ENCODE measurements around the gene ADAP1.
"Not testable (repeated sequence)": the region's sequence is repeated elsewhere in the genome, so short reads cannot be mapped to it uniquely, and the experiment has no call there.

Gene ADAP1

GRCh38 chr7:909358-910329 lies 44.8 kb downstream of the ADAP1 start:
- no peak for DNase-seq (ENCODE audit: low read depth in 2 of 2)

- not testable (repeated sequence) for DNase-seq (ENCODE audit: low read depth in 2 of 2)
Measured at GRCh38 chr7:908591-909357, 45.7 kb downstream of the ADAP1 start.

DNA sequence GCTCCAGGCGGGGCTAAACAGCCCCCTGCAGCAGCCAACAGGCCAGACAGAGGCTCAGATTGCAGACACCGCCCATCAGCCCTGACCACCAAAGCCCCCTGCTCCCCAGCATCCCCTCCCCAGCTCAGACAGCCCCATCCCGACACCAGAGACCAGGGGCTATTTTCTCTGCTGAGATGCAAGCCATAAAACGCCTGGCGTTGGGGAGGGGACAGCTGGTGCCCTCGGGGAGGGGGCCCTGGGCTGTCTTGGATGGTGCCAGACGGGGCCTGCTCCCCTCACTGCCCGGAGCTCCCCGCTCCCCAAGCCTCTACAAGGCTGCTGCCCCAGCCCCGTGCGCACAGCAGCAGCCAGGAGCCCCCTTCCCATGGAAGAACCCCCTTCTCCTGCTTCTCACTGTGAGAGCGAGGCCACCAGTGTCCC lies 46.3 kb downstream of the ADAP1 start:
- no peak for DNase-seq (ENCODE audit: low read depth in 2 of 2)

DNA sequence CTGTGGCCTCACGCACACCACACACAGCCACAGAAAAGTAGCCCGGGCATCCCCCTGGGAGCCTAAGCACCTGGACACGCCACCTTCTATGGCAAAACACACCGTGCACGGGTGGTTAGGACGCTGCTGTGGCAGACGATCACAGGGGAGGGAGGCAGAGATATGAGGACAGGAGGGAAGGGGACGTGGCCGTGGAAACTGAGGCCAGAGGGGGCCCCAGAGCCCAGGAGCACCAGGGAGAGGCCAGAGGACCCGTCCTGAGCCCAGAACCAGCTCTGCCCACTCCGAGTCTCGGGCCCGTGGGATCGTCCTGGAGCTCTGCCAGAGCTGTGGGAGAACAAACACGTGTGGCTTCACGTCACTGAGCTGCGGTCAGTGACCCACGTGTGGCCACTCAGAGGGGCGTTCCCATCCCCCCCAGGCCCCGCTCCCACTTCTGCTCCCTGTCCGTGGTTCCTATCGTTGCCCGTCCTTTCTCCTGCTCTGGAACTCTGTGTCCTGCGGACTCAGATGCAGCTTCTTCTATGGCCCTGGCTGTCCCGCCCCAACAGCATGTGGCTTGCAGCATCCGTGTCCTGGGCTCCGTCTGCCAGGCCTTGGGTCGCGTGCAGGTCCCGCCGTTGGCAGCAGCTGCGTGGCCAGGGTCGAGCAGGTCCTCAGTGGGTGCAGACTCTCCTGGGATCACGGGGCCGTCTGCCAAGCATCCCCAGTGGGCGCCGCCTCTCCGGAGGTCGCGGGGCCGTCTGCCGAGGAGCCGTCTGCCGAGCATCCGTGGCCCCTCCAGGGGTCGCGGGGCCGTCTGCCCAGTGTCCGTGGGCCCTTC lies 47.1 kb downstream of the ADAP1 start:
- no peak for DNase-seq (ENCODE audit: low read depth in 2 of 2)

DNA sequence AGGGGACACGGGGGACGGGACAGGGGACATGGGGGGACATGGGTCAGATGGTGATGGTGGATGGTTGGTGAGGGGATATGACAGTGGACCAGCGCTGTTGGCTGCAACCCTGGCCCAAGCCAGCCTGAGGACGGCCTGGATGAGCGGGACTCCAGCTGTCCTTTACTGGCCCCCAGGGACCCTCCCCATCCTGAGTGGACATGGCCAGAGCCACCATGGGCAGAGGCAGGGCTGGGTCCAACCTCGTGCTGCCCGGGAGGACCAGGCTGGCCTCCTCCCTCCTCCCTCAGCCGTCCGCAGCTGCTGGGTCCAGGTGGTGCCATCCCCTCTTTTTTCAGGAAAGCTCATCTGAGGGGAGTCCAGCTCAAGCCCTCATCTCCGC lies 47.7 kb downstream of the ADAP1 start:
- no peak for DNase-seq (ENCODE audit: low read depth in 2 of 2)

DNA sequence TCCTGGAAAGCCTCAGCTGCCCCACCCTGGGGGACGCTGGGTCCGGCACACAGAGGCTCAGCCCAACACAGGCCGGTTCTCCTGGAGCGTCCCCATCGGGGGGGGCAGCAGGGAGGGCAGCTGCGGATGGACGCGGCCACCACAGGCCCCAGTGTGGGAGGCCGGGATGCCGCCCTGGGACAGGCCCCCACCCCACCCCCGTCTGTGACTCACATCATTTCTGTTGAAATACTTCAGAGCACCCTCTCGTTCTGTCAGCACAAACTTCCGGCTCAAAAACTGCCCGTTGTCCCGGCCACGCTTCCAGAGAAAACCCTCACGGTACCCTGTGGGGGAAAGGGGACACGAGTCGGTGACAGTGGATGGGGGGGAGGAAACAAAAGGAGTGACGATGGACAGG lies 49.6 kb downstream of the ADAP1 start:
- DNase-seq (ENCODE audit: low read depth in 2 of 2), result no peak

GRCh38 chr7:903921-904755 lies 50.3 kb downstream of the ADAP1 start:
- DNase-seq (ENCODE audit: low read depth in 2 of 2), result no peak

- no peak for DNase-seq (ENCODE audit: low read depth in 2 of 2)
Measured at GRCh38 chr7:902996-903395, 51.5 kb downstream of the ADAP1 start.

DNA sequence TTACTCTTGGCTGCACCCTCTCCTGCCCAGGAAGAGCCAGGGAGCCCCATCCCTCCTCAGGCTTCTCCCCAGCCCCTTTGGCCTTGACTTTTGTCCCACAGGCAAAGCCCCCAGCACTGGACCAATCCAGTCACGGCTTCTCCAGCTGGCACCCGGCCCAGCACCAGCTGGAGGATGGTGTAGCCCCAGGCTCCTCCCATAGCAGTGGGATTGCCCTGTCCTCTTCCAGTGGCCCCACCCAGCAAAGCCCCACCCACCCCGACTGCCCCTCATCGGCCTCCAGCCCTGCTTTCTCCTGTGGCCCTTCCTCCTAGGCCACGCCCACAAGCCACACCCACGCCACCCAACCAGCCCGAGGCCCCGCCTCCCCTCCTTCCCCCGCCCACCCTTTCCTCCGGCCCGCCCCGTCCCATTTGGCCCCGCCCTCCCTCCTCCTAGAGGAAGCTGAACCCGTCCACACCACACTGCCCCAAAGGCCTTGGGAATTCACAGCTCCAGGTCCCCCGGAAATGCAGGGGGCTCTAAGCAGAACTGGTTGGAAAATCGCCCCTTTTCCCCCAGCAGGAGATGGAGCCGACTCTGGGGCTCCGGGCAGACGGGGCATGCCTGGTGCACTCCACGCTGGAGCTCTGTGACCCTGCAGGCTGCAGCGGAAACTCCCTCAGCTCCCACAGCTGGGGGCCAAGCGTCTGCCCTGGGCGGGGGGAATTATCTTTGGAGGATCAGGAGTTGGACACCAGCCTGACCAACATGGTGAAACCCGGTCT lies 52.9 kb downstream of the ADAP1 start:
- DNase-seq (ENCODE audit: low read depth in 2 of 2), result peak; percentile 42 to 47

DNA sequence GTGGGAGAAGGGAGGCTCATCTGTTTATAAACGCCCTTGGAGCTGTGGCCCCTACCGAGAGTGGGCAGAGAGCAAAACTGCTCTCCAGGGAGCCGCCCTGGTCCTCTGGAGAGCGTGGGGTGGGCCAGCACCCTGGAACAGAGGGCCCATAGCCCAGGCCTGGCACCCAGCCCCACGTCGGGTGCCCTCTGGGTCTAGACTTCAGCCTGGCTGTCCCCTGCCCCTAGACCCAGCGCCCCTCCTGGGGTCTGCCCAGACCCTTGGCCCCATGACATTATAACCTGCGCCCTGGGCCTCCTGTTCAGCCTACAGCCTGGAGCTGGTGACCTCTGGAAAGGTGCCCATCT lies 53.5 kb downstream of the ADAP1 start:
- DNase-seq (ENCODE audit: low read depth in 2 of 2), result no peak

DNA sequence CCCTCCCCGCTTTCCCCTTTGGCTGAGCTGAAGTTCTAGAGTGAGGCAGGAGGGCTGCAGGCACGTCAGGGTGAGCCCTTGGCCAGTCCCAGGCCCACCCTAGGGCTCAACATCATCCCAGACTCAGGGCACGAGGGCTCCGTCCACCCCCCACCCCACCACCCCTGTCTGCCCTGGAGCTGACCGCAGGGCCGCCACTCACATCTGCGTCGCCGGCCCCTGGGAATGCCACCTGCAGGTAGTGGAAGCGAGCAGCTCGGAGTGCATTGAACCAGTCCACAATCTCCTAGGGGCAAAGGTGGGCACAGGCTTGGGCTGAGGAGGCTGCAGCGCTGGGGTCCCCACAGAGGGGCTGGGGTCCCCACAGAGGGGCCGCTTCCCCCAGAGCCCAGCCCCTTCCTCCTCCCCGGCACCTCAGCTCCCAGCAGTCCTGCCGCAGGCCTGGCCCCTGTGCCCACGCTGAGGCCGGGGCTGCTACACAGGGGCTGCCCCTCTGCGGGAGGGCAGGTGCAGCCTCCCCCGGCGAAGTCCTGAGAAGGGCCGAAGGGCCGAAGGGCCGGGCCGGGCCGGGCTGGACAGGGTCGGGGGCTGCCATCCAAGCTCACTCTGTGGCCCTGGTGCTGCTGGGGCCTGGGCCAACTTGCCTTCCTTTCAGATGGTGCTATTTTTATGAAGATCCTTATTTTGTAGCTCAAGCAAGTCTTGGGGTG lies 54.0 kb downstream of the ADAP1 start:
- DNase-seq (ENCODE audit: low read depth in 2 of 2), result no peak

GRCh38 chr7:899806-900205 lies 54.7 kb downstream of the ADAP1 start:
- no peak for DNase-seq (ENCODE audit: low read depth in 2 of 2)

- no peak for DNase-seq (ENCODE audit: low read depth in 2 of 2)
Measured at GRCh38 chr7:898855-899681, 55.4 kb downstream of the ADAP1 start.

DNA sequence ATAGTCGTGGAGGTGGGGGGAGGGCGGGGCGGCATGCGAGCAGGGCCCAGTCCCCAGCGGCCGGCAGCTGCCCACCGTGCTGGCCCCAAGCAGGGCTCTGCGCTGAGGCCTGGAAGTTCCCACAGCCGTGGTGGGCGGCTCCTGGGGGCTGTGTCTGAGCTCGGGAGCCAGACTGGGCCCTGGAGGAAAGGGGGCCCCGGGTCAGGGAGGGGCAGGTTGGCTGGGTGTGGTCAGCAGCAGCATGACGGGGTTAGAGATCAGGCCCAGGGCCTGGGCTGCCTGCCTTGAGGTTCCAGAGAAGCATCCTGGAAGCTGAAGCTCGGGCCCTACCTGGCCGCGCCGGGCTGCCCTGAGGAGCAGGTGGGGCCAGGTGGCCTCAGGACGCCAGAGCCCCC lies 56.0 kb downstream of the ADAP1 start:
- no peak for DNase-seq (ENCODE audit: low read depth in 2 of 2)

DNA sequence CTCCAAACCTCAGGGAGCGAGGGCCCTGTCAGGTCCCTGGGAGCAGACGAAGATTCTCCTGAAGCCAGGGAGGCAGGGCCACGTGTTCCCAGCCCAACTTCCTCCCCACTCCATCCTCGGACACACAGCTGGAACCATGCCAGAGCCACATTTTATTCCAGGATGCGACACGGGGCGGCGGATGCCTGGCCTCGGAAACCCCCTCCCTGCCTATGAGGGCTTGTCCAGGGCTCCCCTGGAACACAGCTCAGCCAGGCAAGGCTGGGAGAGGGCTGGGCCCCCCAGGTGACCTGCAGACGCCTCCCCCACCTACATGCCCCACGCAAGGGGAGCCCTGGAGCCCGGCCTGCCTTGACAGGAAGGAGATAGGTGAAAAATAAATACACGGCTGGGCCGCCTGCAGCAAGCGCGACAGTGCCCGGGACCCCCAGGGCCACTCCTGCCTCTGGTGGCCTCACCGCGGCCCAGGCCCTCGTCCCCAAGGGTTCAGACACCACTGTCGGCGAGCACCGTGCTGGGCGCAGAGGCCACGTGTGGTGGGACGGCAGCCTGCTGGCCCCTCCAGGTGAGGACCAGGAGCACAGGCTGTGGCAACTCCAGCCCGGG lies 56.6 kb downstream of the ADAP1 start:
- no peak for DNase-seq (ENCODE audit: low read depth in 2 of 2)

- no peak for DNase-seq (ENCODE audit: low read depth in 2 of 2)
Measured at GRCh38 chr7:897086-897485, 57.4 kb downstream of the ADAP1 start.

DNA sequence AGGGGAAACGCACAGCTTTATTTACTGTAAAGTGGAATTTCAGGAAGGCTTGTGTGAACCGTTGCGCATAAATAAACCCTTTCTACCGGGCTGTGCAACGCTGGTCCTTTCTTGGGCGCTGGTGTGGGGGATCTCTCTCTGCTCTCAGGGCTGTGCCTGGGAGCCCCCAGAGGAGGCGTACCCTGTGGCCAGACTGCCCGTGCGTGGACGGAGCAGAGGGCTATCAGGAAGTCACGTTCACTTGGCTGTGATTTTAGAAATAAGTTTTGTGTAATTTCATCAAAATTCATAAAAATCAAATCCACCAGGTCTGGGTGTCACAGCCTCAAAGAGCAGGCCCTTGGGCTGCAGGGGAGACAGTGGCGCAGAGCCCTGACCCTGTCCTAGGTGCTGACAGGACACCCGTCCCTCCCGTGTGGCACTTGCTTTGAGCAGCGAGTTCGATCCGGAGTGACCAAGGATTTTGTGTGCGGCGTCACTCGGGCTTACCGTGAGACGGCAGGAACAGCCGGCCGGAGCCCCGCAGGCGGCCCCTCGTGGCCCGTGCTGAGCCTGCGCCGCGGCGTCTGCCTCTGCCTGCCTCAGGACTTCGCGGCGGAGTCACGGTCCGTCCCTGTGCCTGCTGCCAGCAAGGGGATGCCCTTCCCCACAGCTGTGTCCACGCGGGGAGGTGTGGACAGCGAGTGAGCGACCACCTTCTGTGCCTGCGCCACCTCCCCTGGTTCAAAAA lies 58.0 kb downstream of the ADAP1 start:
- DNase-seq (ENCODE audit: low read depth in 2 of 2), result no peak
